DOHH2 (cell line): Measurements from ENCODE around the gene ECEL1.
A peak's percentile ranks its signal among the peaks of the same experiment; 100 is the strongest.
"Not testable (repeated sequence)": the region's sequence is repeated elsewhere in the genome, so short reads cannot be mapped to it uniquely, and the experiment has no call there.

Experiments
- CTCF ChIP-seq: fragments of 200-600 bp; sonication (generic); IDR thresholded peaks from one replicate; pipeline ENCODE4 v1.5.1; 2014; ENCODE audit warnings: antibody characterized with exemption, mild to moderate bottlenecking, low read depth, low read length; ENCODE audit not compliant: poor library complexity, severe bottlenecking
- EZH2phosphoT487 ChIP-seq: fragments of 200-600 bp; sonication (generic); IDR thresholded peaks from 2 replicates; pipeline ENCODE4 v1.6.1; 2017; ENCODE audit warnings: borderline replicate concordance, mild to moderate bottlenecking, antibody characterized with exemption, low read length, moderate library complexity, mixed read lengths

- peak; percentile 39 for TF ChIP-seq CTCF
- TF ChIP-seq EZH2phosphoT487, result not testable (repeated sequence)
Observed at GRCh38 chr2:232446266-232446777, 41.3 kb downstream of the ECEL1 start.
